Activated T-helper 9 cell treated with anti-CD3 and anti-CD28 coated beads, Interleukin-2, amount 50 U/mL, for 16 hours (primary cell): ENCODE measurements around the gene MAGI1.
"Not testable (repeated sequence)": the region's sequence is repeated elsewhere in the genome, so short reads cannot be mapped to it uniquely, and the experiment has no call there.

ENCODE experiments used
- DNase-seq: peaks from one replicate; pipeline ENCODE4 v3.0.0-alpha.2; 2020; ENCODE audit warnings: low read depth

Gene MAGI1

DNA sequence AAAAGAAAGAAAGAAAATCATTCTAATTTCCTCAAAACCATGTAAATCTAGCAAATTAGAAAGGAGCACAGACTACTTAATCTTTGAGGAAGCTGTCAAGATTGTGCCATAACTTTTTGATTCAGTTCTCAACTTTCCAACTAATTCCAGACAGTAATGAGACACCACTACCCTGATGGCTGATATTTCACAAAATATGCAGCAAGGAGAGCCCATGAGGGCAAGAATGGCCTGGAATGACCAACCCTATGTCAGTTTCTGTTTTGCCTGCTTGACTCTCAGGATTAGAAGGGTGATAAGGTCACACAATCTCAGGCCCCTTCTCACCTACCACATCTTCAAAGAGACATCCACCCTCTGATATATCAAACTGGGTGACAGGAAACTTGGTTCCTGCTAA, 134.7 kb downstream of the MAGI1 start:
- no peak for DNase-seq

- DNase-seq = no peak
These were observed 136.4 kb downstream of the MAGI1 start for GRCh38 chr3:65902304-65902793.

DNA sequence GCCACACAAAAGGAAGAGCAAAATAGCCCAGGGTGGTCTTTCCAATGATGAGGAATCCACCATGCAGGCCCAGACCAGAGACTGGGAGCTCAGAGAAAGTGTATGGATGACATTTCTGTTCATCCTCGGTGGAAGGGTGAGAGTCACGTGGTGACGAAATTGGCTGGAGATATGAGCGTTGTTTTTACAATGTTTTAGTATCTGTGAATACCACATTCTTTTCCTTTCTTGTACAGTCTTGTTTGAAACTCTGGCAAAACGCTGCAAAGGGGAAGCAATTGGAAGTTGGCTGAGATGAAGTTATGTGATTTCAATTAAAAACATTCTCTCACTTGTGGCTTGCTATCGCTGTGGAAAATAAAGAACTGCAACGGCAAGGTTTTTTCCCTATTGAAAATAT, 137.5 kb downstream of the MAGI1 start:
- no peak for DNase-seq

GRCh38 chr3:65899226-65899625, 139.5 kb downstream of the MAGI1 start:
- no peak for DNase-seq

DNA sequence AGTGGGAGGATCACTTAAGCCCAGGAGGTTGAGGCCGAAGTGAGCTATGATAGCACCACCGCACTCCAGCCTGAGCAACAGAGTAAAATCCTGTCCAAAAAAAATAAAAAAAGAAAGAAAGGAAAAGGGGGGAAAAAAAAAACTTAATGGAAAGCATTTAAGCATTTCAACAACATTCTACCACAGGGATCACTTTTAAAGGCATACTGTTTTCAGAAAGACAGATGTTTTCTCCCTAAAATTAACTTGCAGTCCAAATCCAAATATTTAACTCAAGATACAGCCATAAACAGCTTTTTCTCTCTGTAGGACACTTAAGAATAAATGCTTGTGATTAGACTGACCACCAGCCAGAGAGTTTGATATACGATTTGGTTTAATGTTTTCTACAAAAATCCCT, 141.0 kb downstream of the MAGI1 start:
- DNase-seq = no peak

DNA sequence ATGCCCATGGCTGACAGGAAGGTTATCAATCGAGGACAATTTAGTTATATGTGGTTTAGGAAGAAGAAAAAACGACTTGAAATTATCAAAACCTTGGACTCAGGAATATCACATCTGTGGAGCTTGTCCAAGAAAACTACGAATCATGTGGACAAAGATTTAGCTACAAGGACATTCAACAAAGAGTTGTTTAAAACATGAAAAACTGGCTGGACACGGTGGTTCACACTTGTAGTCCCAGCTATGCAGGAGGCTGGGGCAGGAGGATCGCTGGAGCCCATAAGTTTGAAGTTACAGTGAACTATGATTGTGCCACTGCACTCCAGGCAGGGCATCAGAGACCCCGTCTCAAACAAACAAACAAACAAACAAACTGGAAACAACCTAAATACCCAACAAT, 142.4 kb downstream of the MAGI1 start:
- DNase-seq = no peak

DNA sequence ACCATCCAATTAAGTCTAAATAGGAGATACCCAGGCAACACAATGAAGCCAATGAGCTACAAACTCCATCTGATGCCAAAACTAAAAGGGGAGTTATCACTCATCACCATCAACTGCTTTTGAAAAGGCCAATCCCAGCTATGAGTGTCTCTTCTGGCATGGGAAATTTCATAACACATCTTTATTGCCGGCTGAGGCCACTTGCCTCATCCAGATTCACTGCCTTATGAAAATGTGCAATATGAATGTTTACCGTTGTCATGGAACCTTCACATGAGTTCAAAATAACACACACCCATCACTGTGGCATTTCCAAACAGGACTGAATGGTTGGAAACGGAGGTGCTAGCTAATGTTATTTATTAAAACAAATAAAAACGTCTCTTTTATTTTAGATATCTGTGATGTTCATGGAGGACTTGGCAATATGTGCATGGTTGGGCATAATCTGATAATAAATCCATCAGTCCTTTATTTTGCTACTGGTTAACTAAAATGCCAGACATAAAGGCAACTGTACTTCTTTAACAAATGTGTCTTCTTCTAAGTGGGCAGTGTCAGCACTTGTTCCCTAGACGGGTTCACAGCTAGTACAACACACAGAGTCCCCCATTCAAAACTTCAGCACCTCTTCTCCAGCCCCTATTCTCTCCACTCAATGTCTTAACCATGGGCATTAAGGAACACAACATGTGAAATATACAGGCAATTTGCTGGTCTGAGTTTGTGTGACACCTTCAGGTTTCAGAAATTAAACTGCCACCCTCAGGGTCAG, 143.9 kb downstream of the MAGI1 start:
- no peak for DNase-seq

- DNase-seq = no peak
These were observed 144.6 kb downstream of the MAGI1 start for GRCh38 chr3:65894126-65894525.

DNA sequence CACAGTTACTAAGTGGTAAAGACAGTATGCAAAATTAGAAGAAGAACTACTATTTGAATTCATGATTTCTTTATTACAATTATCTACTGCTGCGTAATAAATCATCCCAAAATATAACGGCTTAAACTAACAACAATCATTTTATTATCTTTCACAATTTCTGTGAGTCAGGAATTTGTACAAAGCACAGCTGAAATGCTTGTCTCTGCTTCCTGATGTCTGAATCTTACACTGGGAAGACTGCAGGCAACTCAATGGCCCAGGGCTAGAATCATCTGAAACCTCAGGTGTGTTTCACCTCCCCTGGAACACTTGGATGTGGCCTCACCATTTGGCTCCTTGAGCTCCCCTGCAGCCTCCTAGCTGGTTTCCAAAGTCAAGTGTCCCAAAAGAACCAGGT, 145.1 kb downstream of the MAGI1 start:
- DNase-seq = no peak

DNA sequence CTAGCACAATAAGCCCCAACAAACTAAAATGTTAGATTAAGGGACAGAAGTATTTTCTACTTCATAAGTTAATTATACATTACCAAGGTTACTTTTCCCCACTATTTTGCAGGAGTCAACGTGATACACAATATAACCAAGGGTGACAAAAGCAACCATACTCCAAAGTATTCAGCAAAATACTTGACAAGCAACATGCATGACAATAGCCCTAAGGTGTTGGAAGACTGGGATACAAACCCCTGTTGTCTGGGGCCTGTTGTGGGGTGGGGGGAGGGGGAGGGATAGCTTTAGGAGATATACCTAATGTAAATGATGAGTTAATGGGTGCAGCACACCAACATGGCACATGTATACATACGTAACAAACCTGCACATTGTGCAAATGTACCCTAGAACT, 147.2 kb downstream of the MAGI1 start:
- not testable (repeated sequence) for DNase-seq

DNA sequence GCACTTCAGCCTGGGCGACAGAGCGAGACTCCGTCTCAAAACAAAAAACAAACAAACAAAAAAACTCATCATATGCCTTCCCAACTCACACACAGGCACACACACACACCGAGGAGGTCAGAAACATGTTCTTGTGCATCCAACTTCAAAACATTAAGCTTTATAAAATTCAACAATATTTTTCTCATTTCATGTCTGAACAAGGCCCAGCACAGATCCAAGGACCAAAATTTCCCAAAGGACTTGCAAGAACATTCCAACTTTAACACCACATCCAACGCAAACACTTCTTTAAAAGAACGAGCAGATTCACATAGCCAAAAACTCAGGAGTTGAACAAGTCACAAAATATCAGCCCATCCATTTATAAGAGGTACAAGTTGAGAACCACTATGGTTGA, 148.4 kb downstream of the MAGI1 start:
- no peak for DNase-seq

DNA sequence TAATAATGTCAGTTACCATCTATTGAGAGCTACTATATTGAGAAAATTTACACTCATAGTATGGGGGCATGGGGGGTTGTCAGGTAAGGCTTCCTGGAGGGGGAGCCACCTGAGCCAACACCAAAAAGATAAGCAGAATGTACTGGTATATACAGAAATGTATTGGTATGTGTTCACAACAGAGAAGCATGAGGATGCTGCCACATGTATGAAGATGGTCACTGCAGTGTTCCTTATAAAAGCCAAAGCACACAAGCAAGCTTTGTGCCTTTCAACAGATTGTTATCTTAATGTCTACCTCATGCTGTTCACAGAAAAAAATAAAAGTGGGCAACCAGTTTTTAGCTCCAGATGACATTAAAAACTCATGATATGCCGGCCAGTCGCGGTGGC, 149.0 kb downstream of the MAGI1 start:
- no peak for DNase-seq

GRCh38 chr3:65888980-65889706, 149.6 kb downstream of the MAGI1 start:
- no peak for DNase-seq

DNA sequence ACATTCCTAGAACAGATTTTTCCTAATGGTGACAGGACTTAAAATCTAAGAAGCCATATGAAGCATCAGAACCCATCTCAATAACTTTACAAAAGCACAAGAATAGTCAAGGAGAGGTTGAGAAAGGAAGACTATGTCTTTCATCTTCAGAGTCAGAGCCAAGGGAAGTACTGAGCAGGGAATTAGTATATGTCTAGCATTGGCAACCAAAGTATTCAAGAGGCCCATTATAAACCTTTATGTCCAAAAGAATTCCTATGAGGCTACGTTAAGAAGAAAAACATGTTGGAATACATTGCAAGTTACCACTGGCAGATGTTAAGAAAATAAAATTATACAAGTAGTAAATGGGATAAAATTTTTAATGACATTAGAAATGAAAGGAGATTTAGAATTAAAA, 150.5 kb downstream of the MAGI1 start:
- no peak for DNase-seq

DNA sequence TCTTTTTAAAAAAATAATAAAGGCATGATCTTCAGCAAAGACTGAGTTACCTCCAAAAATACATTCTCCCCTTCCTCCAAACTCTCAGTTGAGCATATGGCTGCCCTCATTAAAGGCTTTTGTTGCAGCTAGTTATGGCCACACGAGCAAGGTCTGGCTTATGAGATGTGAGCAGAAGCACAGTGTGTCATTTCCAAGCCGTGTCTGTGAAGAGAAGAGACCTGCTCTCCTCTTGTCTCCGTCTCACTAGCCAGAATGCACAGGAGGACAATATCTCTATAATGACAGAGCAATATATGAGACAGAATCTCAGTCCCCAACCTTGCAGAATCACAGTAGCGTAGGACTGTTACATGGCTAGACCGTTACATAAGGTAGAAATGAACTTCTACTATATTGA, 152.3 kb downstream of the MAGI1 start:
- DNase-seq = no peak

- no peak for DNase-seq
These were observed 154.6 kb downstream of the MAGI1 start for GRCh38 chr3:65884071-65884470.

GRCh38 chr3:65883613-65884012, 155.1 kb downstream of the MAGI1 start:
- no peak for DNase-seq

- DNase-seq = no peak
These were observed 158.4 kb downstream of the MAGI1 start for GRCh38 chr3:65880350-65880749.

DNA sequence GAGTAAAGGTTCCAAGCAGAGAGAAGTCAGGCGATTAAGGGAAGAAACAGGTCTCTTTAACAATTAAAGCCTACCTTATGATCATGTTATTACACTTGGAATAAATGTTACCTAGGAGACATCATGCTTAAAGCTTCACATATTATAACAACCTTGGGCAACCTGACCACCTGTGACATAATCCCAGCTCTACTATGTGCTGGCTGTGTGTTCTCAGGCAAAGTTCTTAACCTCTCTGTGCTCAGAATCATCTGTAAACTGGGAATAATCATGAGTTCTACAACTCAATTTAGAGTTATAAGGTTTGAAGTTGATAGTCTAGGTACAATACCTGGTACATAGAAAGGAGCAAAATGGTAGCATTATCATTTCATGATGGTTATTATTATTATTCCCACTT, 159.3 kb downstream of the MAGI1 start:
- no peak for DNase-seq

DNA sequence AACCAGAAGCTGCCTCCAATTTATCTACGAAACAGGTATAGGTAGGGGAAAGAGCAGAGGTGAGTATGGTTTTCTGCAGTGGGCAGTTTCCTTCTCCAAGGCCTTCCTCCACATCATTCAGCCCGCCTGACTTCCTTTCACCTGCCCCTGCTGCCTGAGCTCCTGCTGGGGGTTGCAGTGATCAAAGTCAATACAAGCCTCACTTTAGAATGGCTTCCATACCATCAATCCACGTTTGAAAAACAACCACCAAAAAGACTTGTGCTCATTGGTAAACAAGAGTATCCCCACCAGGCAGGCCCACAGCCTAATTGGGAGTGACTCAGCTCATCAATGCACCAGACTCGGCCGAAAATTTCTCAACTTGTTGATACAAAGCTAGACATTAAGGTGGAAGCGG, 159.9 kb downstream of the MAGI1 start:
- DNase-seq = no peak

GRCh38 chr3:65877160-65877559, 161.6 kb downstream of the MAGI1 start:
- no peak for DNase-seq

DNA sequence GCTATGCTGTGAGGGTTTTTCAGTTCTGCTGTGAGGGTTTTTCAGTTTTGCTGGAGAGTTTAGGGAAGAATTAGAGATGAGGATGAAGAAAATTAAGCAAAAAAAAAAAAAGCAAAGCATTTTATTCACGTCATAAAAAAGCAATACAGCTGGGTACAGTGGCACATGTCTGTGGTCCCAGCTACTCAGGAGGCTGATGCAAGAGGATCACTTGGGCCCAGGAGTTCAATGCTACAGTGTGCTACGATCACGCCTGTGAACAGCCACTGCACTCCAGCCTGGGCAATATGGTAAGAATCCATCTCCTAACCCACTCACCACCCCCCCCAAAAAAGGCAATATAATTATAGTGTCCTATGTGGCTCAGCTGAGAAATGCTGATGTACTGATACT, 162.7 kb downstream of the MAGI1 start:
- DNase-seq = no peak

GRCh38 chr3:65875393-65876027, 163.2 kb downstream of the MAGI1 start:
- DNase-seq = no peak
